ENCODE results near the gene PDE7B.

The PDE7B gene

DNA sequence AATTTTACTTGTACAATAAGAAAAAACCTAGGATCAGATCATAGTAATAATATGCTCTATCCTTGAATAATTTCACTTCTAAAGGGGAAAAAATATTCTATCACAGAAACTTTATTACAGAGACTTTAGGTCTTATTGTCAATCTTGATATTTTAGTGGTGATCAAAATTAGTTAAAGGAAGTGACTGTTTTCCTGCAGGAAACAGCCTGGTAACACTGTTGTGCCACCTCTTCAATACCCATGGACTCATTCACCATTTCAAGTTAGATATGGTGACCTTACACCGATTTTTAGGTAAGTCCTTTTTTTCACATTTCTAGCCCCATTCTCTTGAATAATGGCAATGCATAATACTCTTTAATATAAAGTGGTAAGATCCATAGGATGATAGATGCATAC is 299.5 kb downstream of the PDE7B start:
- DNase-seq (ENCODE audit: low spot score) = no peak

DNA sequence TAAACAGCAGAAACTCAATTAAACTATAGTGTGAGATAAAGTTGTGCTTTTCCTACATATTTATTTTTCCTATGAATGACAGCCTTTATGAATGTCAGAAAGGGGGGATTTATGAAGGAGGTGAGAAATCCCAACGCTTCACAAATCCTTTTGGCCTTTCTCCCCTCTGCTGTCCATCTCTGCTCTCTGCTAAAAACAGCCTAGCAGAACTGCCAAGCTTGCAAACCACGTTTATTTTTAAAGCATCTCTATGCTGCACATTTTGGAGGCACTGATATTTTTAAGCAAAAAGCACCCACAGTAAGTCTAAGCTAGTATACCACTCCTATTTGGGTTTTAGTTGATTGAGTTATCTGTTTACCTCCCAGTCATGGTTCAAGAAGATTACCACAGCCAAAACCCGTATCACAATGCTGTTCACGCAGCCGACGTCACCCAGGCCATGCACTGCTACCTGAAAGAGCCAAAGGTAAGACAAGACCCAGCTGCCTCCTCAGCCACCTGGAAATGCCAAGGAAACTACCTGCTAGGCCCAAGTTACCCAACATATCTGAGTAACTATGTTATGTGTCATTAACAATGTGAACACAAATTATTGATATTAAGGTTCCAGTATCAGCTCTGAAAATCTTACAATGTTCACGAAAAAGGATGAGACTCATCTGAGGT is 302.3 kb downstream of the PDE7B start:
- no peak for DNase-seq (ENCODE audit: low spot score)

DNA sequence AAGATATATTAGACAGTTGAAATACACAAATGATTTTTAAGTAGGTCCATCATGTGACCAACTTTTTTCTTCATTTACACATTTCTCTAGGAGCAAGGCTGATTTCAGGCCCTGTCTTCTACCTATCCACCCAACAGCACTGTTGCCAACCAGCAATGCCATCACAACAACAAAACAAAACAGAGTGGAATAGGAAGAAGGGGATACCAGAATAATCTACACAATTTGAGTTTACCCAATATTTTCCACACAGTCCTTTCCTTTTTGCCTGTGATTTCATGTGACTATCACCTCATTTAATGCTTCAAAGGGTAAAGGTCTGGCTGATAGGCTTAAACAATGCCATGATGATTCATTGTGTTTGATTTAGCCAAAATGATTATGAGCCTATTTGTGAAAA is 303.7 kb downstream of the PDE7B start:
- DNase-seq (ENCODE audit: low spot score) = no peak

DNA sequence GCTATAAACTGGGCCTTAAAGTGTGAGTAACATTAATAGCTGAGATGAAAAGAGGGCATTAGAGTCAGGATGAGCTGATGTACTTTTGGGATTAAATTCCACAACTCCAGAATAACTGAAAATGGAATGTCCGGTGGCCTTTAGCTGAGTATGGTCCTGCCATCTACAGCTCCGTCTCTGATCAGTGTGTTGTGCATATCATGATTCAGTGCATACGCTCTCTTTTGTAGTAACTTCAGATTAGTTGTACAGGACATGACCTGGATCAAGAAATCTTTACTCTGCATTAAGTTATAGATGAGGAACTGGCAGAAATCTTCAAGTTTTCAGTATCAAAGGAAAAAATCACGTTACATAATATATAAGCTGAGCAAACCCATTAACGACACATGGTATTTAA is 306.2 kb downstream of the PDE7B start:
- no peak for DNase-seq (ENCODE audit: low spot score)

DNA sequence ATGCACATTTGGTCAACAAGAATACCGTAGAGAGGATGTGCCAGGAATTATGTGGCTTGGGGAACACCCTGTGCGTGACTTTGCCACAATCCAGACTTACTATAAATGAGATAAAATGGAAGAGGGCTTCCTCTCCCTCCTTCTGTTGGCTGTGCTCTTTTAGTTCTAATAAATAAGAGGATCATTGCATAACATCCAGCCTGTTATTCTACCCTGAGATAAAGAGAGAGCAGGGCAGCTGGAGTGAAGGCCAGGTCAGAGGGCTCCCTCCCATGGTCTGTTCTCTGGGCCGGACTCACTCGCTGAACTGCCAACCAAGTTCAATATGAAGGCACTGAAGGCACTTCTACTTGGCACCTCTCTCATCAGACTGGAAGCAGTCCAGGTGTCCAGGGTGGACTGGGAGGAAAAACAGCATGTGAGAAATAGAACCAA is 306.9 kb downstream of the PDE7B start:
- DNase-seq (ENCODE audit: low spot score) = no peak

DNA sequence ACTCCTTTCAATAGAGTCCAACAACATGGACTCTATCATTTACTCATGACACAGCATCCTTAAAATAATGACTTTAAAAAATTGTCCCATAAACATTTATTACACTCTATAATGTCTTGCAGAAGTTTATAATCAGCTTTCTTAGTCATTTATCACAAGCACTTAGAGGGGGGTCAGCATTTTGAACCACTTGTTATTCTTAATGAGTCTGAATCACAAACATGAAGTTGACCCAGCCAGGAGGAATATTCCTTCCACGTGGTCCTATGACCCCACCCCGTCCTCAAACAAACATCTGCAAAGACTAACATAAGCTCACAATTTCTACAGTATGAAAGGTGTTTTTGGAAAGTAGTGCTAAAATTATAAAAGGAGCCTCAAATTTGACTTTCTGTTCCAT is 307.5 kb downstream of the PDE7B start:
- DNase-seq (ENCODE audit: low spot score) = no peak

DNA sequence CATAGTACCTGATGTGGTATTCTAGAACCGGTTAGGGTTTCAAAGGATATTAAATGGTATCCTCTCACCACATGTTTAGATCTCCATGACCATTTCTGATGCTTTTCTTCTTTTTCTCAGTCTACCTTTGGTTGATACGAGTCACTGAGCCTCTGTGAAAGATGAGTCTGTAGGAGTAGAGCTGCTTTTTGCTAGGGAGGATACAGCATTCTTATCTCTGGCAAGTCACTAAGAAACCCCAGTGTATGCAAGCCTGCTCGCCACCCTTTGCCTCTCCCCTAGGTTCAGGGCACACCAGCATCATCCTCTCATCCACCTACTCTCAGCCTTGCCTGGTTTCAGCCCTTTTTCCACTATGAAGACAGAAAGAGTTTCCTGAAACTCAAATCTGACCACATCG is 308.7 kb downstream of the PDE7B start:
- no peak for DNase-seq (ENCODE audit: low spot score)

DNA sequence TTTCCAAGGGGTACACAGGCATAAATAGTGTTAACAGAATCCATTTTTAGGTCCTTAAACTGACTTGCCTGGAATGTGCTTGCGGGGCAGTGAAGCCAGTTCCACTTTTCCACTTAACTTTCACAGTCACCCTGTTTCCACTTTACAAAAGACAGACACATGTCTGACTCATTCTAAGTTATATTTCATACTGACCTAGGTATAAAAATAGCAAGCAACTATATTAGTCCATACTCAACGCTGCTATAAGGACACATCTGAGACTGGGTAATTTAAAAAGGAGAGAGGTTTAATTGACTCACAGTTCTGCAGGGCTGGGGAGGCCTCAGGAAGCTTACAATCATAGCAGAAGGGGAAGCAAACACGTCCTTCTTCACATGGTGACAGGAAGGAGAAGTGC is 310.4 kb downstream of the PDE7B start:
- no peak for DNase-seq (ENCODE audit: low spot score)

DNA sequence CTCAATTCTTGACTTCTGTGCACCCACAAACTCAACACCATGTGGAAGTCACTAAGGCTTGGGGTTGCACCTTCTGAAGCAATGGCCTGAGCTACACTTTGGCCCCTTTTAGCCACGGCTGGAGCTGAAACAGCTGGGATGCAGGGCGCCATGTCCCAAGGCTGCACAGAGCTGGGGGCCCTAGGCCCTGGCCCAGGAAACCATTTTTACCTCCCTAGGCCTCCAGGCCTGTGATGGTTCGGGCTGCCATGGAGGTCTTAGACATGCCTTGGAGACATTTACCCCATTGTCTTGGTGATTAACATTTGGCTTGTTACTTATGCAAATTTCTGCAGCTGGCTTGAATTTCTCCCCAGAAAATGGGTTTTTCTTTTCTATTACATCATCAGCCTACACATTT is 311.8 kb downstream of the PDE7B start:
- no peak for DNase-seq (ENCODE audit: low spot score)

DNA sequence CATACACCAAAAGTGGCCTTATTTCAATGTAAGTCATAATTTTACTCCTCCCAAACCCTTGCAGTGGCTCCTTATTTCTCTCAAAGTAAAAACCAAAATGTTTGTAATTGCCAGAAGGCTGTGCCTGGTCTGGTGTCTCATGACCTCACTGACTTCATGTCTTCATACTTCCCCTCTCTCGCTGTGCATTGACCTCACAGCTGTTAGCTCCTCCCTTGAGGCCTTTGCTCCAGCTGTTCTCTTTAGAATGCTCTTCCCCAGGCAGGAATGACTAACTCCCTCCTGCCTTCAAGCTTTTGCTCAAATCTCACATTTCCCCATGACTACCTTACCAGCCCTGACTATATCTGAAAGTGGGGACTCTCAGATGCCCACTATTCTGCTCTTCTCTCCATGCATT is 315.3 kb downstream of the PDE7B start:
- DNase-seq (ENCODE audit: low spot score) = no peak

DNA sequence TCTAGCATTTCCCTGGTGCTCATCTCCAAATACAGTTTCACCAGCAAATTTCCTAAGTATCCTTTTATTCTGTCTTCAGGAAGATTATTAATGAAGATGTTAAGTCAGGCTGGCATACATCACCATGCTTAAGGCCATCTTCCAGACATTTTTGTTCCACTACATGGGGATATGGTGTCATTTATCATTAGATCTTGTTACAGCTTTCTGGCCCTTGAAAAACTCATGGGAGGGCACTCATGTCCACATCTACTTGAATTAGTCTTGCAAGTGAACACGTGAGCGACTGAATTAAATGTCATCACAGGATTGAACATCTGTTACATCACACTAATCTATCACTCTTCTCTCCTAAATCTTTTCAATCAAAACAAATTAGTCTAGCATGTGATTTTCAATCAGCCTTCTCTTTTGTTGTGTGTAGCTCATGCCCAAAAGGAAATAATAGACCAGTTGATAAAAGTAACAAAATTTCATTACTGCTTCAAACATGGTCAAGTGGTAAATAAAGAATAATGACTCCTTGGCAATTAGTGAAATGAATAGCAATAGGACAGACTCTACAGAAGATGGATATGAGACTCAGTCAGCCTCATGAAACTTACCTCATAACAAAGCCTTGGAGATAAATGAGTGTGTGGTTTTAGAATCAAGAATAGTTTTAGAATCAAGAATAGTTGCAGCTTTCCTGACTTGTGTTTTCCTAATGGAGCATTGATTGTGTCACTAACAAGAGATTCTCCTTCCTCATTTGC is 318.1 kb downstream of the PDE7B start:
- DNase-seq (ENCODE audit: low spot score) = no peak

DNA sequence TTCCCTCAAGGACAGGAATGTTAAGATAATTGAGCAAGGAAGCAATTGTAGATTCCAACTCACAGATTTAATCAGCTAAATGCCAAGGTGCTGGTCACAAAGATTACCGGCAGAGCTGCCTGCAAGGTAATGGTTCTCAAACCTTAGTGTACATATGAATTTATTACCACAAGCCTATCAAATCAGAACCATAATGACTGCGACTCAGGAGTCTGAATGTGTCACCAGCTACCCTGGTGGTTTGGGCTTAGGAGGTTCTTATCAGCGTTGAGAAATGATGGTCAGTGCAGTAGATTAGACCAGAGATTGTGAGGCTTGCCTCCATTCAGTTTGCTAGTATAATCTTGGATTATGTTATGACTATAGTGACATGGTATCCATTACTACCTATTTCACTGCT is 319.7 kb downstream of the PDE7B start:
- DNase-seq (ENCODE audit: low spot score) = no peak

DNA sequence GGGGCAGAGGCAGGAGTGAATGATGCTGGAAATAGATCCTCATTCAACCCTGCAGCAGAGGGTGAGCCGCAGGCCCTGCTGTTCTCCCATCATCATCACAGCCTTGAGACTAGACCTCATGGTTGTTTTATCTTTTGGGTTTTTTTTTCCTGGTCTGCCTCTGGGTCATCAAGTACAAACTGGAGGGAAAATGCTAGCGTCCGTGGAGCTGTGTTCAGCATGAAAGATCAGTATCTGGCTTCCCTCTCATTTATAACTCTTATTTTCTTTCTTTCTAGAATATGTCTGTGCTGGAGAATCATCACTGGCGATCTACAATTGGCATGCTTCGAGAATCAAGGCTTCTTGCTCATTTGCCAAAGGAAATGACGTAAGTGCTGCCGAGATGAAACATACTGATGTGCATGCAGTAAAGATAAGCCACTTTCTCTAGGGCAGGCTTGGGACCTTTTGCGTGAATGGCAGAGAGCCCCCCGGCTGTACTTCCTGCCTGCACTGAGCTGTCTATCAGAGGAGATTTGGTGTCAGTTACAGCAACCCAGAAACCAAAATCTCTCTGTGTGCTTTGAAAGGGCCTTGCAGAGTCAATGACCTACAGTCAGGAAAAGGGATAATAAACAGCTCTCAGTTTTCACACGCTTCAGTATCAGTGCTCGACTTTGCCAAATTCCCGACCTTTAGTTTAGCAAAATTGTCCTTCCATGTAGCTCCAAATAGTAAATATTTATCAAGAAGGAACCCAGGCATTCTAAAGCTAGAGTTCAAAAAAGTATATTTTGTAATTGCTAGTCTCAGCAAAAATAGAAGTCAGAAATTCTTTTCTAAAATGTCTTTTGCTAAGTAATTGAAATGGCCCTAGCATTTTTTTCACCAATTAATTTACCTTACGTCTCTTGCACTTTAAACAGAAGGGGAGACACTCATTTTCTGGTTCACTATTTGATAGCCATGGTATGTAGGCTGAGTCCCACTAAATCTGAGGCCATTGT is 322.3 kb downstream of the PDE7B start:
- DNase-seq (ENCODE audit: low spot score) = no peak

DNA sequence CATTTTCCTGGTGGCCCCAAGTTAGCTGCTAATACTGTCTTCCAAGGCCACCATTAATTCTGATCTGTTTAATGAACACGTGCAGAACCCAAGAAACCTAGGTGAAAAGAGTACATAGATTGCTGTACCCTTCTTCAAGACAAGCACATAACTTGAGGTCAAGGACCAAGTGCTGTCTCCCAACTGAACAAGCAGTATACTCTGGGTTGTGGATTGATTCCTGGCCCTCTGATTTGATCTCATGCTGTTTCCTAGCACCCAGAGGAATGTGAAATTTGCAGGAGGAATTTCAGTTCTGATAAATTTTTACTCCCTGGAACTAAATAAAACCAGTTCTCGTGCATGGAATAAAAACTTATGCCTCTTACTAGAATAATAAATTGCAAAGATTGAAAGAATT is 323.0 kb downstream of the PDE7B start:
- DNase-seq (ENCODE audit: low spot score) = no peak

DNA sequence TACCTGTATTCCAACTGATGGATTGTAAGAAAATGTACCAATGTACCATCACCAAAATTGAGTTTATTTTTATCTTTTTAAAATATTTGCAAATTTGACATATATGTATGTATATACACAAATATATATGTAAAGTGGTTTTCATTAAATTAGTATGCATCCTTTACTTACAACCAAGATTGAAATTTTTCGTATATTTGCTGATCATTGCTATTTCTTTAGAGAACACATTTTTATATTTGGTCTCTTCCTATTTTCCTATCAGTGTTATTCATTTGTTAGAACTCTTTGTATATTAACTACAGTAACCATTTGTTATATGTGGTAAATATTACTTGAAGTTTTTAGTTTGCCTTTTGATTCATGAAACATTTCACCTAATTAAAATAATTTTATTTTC is 324.4 kb downstream of the PDE7B start:
- DNase-seq (ENCODE audit: low spot score) = no peak

DNA sequence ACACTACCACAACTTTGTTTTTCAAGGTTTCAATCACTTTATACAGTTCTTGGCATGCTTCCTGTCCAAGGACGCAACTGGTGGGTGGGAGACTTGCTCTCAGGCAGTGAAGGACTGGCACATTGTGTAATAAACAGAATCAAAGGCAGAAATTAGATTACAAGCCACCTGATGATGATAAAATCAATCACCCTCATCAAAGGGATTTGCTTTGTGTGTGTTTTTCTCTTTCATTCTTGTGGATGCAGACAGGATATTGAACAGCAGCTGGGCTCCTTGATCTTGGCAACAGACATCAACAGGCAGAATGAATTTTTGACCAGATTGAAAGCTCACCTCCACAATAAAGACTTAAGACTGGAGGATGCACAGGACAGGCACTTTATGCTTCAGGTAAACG is 327.2 kb downstream of the PDE7B start:
- DNase-seq (ENCODE audit: low spot score) = no peak

DNA sequence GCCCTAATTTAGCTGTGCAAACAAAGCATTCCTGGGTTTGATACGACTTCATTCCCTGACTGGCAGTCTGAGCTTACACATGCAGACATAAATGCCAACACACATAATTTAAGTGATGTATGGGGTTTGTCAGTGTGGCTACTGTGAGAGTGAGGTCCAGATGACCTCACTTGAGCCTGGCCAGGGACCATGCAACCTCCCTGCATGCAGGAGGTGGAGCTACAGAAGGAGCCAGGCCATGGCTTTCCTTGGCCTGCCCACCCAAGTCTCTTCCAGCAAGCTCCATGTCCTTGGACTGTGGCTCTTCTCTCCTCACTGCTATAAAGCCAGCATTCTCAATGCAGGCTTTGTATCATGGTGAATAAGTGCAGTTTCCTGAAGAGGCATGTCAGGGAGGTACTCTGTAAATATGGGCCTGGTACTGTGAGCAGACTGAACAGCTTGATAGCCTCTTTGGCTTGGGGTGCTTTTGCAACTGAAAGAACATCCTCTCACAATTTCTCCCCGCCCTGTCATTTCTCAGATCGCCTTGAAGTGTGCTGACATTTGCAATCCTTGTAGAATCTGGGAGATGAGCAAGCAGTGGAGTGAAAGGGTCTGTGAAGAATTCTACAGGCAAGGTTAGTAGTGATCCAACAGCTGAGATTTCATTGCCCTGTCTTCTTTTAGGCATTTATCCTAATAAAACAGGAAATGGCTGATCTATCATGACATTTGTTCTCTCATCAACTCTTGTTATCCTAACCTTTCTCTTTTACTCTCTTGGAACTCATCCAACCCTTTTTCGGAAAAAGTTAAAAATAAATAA is 329.4 kb downstream of the PDE7B start:
- no peak for DNase-seq (ENCODE audit: low spot score)

DNA sequence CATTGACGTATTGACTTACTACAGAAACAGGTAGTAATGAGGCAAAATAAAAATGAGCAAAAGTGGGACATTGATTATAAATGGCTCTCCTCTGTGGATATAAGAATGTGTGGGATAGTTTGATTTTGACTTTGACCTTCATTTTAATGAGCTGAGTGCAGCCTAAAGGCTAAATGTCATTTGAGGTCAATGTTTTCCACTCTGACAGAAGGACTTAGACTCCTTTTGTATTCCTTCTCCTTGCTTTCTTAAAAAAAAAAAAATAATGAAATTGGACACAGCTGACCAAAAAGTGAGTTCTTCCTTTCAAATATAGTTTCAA is 330.0 kb downstream of the PDE7B start:
- DNase-seq (ENCODE audit: low spot score) = no peak

DNA sequence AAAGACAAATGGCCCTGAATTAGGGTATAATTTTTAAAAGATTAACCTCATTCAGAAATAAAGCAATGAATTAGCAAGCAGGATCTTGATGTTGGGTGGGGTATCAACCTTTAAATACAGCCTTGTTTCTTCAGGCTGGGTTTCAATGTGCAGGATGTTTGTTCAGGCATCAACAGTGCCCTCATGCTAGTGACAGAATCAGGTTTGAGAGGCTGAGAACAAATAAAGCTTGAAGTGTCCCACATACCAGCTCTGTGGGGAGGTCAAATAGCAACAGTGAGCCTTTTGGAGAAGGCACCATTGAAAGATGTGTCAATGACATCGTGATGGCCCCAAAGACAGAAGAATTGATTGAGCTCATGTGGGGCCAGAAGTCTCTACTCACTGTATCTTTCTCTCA is 330.4 kb downstream of the PDE7B start:
- DNase-seq (ENCODE audit: low spot score) = no peak

DNA sequence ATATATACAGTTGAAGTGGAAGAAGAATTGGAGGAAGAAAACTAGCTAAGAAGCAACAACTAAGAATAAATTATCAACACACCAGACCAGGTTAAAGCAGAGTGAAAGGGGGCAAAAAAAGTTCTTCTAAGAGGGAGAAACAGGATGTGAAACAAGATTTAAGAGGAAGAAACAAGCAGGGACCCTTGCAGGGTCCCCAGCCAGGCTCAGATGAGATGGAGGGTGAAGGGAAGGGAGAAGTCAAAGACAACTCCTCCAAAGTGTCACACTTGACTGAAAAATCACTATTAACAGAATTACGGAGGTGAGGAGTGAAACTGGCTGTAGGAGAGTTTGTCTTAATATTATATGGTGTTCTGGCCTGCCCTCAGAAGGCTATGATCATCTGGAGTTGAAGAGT is 333.2 kb downstream of the PDE7B start:
- no peak for DNase-seq (ENCODE audit: low spot score)

DNA sequence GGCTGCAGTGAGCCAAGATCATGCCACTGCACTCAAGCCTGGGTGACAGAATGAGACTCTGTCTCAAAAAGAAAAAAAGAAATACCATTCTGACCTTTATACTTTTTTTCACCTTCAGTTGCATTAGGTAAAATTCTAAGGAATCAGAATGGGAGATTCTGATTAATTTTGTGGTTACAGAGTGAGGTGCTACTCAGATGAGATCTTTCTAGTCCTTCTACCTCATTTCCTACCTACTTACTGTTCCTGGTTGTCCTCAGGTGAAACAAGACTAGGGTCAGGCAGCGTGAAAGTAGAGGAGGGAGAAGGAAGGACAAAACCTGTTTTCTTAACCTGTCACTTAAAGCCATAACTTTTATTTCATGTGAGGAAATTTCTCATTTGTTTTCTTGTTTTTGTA is 334.9 kb downstream of the PDE7B start:
- no peak for DNase-seq (ENCODE audit: low spot score)

DNA sequence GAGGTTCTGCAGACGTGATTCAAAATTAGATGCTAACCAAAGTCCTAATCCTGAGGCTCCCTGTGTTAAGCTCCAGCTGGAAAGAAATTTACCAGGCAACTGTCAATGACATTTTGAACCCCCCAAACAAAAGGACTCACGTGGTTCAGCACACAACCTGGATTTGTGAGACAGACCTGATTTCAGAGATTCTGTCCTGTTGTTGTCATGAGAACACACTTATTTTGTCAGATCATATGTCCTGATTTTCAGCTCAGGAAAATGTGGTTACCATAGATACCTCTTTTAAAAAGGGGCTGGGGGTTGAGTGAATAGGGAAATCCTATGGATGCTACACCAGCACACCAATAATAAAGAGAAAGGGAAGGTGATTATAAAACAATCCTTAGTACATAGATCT is 337.0 kb downstream of the PDE7B start:
- DNase-seq (ENCODE audit: low spot score) = no peak

Measured in AG20443 (cell line).